ENCODE measurements around the gene LRRC25.

- TF ChIP-seq, protein P1, sequence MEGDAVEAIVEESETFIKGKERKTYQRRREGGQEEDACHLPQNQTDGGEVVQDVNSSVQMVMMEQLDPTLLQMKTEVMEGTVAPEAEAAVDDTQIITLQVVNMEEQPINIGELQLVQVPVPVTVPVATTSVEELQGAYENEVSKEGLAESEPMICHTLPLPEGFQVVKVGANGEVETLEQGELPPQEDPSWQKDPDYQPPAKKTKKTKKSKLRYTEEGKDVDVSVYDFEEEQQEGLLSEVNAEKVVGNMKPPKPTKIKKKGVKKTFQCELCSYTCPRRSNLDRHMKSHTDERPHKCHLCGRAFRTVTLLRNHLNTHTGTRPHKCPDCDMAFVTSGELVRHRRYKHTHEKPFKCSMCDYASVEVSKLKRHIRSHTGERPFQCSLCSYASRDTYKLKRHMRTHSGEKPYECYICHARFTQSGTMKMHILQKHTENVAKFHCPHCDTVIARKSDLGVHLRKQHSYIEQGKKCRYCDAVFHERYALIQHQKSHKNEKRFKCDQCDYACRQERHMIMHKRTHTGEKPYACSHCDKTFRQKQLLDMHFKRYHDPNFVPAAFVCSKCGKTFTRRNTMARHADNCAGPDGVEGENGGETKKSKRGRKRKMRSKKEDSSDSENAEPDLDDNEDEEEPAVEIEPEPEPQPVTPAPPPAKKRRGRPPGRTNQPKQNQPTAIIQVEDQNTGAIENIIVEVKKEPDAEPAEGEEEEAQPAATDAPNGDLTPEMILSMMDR (conservative IDR thresholded peaks at IDR 0.05; ENCODE audit: low read depth, low read length): no peak
- TF ChIP-seq EZH2 (IDR thresholded peaks at IDR 0.05; ENCODE audit: low read length, unreplicated experiment): no peak
Observed at GRCh38 chr19:18373407-18373891, 24.0 kb downstream of the LRRC25 start.
